HG03378 (cell line): ENCODE data around the gene NCMAP.
"Not testable (repeated sequence)": the region's sequence is repeated elsewhere in the genome, so short reads cannot be mapped to it uniquely, and the experiment has no call there.

Experiments
- ATAC-seq: cut with Tn5 transposase; IDR thresholded peaks from one replicate; pipeline ENCODE4 v1.9.1; 2021; ENCODE audit warnings: mild to moderate bottlenecking, moderate library complexity; ENCODE audit not compliant: unreplicated experiment

NCMAP gene

GRCh38 chr1:24555591-24556413 is at the start of gene NCMAP:
TSS of gene NCMAP (plus strand) at chr1:24556087. CDS start at chr1:24595431, 39,344 bp downstream.
- ATAC-seq = no peak

- ATAC-seq = no peak
Measured at GRCh38 chr1:24506691-24507381, 49.1 kb upstream of the NCMAP start.

- no peak for ATAC-seq
Measured at GRCh38 chr1:24507405-24507804, 48.5 kb upstream of the NCMAP start.

- no peak for ATAC-seq
Measured at GRCh38 chr1:24508911-24509310, 47.0 kb upstream of the NCMAP start.

GRCh38 chr1:24513706-24514105 is 42.2 kb upstream of the NCMAP start:
- no peak for ATAC-seq

- ATAC-seq = no peak
Measured at GRCh38 chr1:24514946-24515345, 40.9 kb upstream of the NCMAP start.

- not testable (repeated sequence) for ATAC-seq
Measured at GRCh38 chr1:24515671-24516209, 40.1 kb upstream of the NCMAP start.

- no peak for ATAC-seq
Measured at GRCh38 chr1:24516506-24516905, 39.4 kb upstream of the NCMAP start.

- no peak for ATAC-seq
Measured at GRCh38 chr1:24517898-24518297, 38.0 kb upstream of the NCMAP start.

GRCh38 chr1:24520282-24520681 is 35.6 kb upstream of the NCMAP start:
- ATAC-seq = not testable (repeated sequence)

DNA sequence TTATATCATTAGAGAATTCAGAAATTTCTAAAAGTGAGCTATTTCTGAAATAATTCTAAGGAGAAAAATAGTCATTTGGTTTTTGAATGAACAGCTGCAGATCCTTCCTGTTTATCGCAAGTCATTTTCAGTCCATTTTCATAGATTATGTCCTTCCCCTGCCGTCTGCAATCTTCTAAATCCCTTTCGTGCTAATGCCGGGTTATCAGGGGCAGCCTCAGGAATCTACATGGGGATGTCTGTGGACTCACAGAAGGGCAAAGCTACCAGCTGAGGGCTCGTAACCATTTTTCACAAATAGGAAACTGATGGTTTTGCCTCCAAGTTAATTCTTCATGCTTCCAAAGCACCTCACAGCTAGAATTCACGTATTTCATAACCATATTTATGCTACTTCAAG is 30.3 kb upstream of the NCMAP start:
- ATAC-seq = no peak

- ATAC-seq = no peak
Measured at GRCh38 chr1:24526045-24526444, 29.8 kb upstream of the NCMAP start.

- no peak for ATAC-seq
Measured at GRCh38 chr1:24526940-24527542, 28.8 kb upstream of the NCMAP start.

GRCh38 chr1:24528744-24529143 is 27.1 kb upstream of the NCMAP start:
- no peak for ATAC-seq

DNA sequence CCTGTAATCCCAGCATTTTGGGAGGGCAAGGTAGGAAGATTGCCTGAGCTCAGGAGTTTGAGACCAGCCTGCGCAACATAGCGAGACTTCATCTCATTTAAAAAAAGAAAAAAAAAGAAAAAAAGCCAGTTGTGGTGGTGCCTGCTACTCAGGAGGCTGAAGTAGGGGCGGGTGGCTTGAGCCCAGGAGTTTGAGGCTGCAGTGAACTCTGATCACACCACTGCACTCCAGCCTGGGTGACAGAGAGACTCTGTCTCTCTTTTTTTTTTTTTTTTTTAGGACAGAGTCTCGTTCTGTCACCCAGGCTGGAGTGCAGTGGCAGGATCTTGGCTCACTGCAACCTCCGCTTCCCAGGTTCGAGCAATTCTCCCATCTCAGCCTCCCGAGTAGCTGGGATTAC is 26.6 kb upstream of the NCMAP start:
- not testable (repeated sequence) for ATAC-seq

DNA sequence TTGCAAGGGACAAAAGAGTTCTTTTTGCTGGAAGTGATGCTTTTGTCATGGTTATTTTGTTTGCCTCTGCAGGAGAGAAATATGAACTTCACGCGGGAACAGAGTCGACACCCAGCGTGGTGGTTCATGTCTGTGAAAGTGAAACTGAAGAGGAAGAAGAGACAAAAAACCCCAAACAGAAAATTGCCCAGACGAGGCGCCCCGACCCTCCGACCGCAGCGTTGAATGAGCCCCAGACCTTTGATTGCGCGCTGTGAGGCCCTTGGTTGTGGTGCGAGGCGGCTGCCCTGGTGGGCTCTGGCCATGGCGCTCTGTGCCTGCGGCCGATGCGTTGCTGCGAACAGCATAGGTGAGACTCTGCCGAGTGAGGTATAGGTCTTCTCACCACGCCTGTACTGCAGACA is 20.9 kb upstream of the NCMAP start:
- ATAC-seq = no peak

- ATAC-seq = no peak
Measured at GRCh38 chr1:24535778-24536177, 20.1 kb upstream of the NCMAP start.

GRCh38 chr1:24536391-24536840 is 19.5 kb upstream of the NCMAP start:
- no peak for ATAC-seq

- no peak for ATAC-seq
Measured at GRCh38 chr1:24540051-24540905, 15.6 kb upstream of the NCMAP start.

- ATAC-seq = no peak
Measured at GRCh38 chr1:24540906-24541710, 14.8 kb upstream of the NCMAP start.
